GM12874 (cell line): ENCODE measurements around the gene C1orf210.

Experiments
- CTCF ChIP-seq: IDR thresholded peaks from 2 replicates; pipeline ENCODE4 v1.5.1; 2011; ENCODE audit warnings: low read depth, mild to moderate bottlenecking, control low read depth, low read length, moderate library complexity; ENCODE audit not compliant: insufficient read depth

The C1orf210 gene

GRCh38 chr1:43255438-43256210 is 29.8 kb downstream of the C1orf210 start:
- TF ChIP-seq CTCF: no peak

DNA sequence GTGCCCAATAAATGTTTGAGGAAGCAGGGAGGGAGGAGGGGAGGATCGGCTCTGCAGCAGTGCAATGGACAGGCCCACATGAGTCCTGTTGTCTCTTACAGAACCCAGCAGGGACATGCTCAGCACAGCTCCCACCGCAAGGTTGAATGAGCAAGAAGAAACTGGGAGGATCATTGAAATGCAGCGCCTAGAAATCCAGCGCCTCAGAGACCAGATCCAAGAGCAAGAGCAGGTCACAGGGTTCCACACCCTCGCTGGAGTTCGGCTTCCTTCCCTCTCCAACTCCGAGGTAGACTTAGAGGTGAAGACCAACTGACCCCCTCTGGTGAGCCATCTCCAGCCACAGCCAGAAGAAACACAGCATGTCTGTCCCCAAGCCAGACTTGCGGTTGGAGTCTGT is 31.5 kb downstream of the C1orf210 start:
- TF ChIP-seq CTCF: no peak

DNA sequence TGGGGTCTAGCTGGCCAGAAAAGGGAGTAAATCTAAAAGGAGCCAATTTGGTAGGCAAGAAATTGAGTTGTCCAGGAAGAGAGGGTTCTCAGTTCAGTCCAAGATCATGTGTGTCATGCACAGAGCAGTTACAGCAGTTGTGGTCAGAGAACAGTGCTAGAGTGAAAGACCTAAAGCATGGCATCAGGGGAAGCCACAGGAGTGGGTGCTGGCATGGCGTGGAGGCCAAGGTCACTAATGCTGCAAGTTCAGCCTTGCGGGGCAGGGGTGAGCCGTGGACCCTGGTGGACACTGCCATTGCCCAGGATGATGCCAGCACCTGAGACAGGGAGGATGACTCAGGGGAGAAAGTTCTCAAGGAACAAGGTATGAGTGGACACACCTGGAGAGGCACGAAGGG is 32.2 kb downstream of the C1orf210 start:
- TF ChIP-seq CTCF: no peak

- TF ChIP-seq CTCF: no peak
These were observed 33.2 kb downstream of the C1orf210 start for GRCh38 chr1:43252225-43252624.

GRCh38 chr1:43251024-43251423 is 34.4 kb downstream of the C1orf210 start:
- TF ChIP-seq CTCF: no peak

DNA sequence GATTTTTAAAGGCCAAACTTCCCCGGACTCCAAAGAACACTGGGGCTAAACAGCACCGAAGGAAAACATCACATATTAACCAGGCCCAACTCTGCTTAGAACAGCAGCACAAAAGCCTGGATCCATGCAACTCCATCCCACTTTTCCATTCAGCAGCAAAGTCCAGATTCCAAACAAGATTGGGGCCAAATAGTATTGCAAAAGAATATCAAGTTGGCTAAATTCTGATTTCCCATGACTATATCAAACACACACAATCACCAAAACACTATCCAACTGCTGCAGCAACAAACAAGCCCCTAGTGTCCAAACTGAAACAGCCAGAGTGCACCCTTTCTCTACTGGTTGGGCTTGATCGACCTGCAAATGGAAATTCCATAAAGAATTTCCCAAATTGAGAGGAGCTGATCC is 35.0 kb downstream of the C1orf210 start:
- TF ChIP-seq CTCF: no peak

GRCh38 chr1:43247256-43247921 is 38.0 kb downstream of the C1orf210 start:
- TF ChIP-seq CTCF: no peak
